OCI-LY3 (cell line): ENCODE data around the gene ZNF526.
A peak's percentile ranks its signal among the peaks of the same experiment; 100 is the strongest.

Experiments used
- CTCF ChIP-seq: fragments of 200-600, 300-600 bp; sonication (generic); IDR thresholded peaks from 2 replicates; pipeline ENCODE4 v1.5.1; 2014; ENCODE audit warnings: antibody characterized with exemption, low read length, low read depth
- EZH2phosphoT487 ChIP-seq: fragments of 200-600 bp; shearing (Covaris generic); IDR thresholded peaks from 2 replicates; pipeline ENCODE4 v1.6.1; 2018; ENCODE audit warnings: antibody characterized with exemption, mixed run types, low read depth

DNA sequence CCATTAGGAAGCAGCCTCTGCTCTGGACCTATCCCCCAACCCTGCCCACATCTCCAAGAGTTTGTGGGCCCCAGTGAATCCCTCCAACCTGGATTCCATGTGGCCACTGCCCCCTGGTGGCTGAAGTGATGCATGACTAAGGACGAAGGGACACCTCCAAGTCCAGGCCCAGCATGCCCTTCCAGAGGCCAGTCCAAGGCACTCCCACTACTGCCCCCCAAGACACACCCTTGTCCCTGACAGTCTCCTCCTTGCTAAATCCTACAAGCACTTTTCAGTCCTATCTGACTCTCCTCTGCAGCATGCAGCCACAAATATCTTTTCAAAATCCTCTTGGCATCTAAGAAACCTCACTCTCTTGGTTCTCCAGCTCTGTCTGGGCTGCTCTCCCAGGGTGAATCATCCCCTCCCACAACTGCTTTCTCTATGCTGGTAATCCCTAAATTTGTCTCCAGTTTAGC, 35.7 kb upstream of the ZNF526 start:
- TF ChIP-seq CTCF: peak; percentile 97
- TF ChIP-seq EZH2phosphoT487: no peak
